Neural cell (in vitro differentiated cells): ENCODE measurements around the gene CPSF4L. TPM values are rescaled to one million over a fixed set of nuclear protein-coding genes. Genes with fewer than 3 reads are reported as not detected.

Source experiments
- H2AFZ ChIP-seq: fragments of 200-600, 300-800 bp; sonication (generic), shearing (Covaris generic); 2 replicates; pipeline ENCODE4 v1.6.0; 2014; ENCODE audit warnings: low read depth, mild to moderate bottlenecking, antibody characterized with exemption, low read length, moderate library complexity
- H3F3A ChIP-seq: fragments of 200-600 bp; shearing (Covaris generic); 2 replicates; pipeline ENCODE4 v1.6.1; 2016; ENCODE audit warnings: mild to moderate bottlenecking, moderate library complexity, mixed read lengths, antibody characterized with exemption, low read length; ENCODE audit not compliant: insufficient read depth, poor library complexity, severe bottlenecking
- H3K27ac ChIP-seq: fragments of 200-600, 300-800 bp; sonication (generic), shearing (Covaris generic); 2 replicates; pipeline ENCODE4 v1.5.1; 2014; ENCODE audit warnings: mild to moderate bottlenecking, low read length, moderate library complexity
- H3K27me3 ChIP-seq: fragments of 300-800, 200-600 bp; sonication (generic), shearing (Covaris generic); 2 replicates; pipeline ENCODE4 v1.6.0; 2014; ENCODE audit warnings: mild to moderate bottlenecking, low read depth, low read length, moderate library complexity; ENCODE audit not compliant: insufficient read depth
- H3K36me3 ChIP-seq: fragments of 300-800, 200-600 bp; sonication (generic), shearing (Covaris generic); 2 replicates; pipeline ENCODE4 v1.5.1; 2014; ENCODE audit warnings: mild to moderate bottlenecking, antibody characterized with exemption, low read length, moderate library complexity; ENCODE audit not compliant: insufficient read depth
- H3K4me2 ChIP-seq: fragments of 300-800, 200-600 bp; sonication (generic), shearing (Covaris generic); 2 replicates; pipeline ENCODE4 v1.6.0; 2014; ENCODE audit warnings: mild to moderate bottlenecking, low read length
- H3K4me3 ChIP-seq: fragments of 300-800, 200-600 bp; sonication (generic), shearing (Covaris generic); 2 replicates; pipeline ENCODE4 v1.5.1; 2014; ENCODE audit warnings: mild to moderate bottlenecking, low read length, moderate library complexity
- H3K79me2 ChIP-seq: fragments of 200-600 bp; shearing (Covaris generic); replicated peaks from 2 replicates; pipeline ENCODE4 v1.6.0; 2014; ENCODE audit warnings: mild to moderate bottlenecking, low read length, moderate library complexity; ENCODE audit not compliant: insufficient read depth
- H3K9ac ChIP-seq: fragments of 300-800, 200-600 bp; sonication (generic), shearing (Covaris generic); 2 replicates; pipeline ENCODE4 v1.6.1; 2016; ENCODE audit warnings: mild to moderate bottlenecking, low read length, mixed read lengths
- H3K9me2 ChIP-seq: fragments of 200-600 bp; shearing (Covaris generic); 2 replicates; pipeline ENCODE4 v1.6.1; 2016; ENCODE audit warnings: mild to moderate bottlenecking, low read length, mixed read lengths; ENCODE audit not compliant: insufficient read depth
- H3K9me3 ChIP-seq: fragments of 200-600, 300-800 bp; sonication (generic), shearing (Covaris generic); 2 replicates; pipeline ENCODE4 v1.6.1; 2016; ENCODE audit warnings: mild to moderate bottlenecking, mixed run types, low read length, moderate library complexity, mixed read lengths
- H4K20me1 ChIP-seq: fragments of 200-600 bp; shearing (Covaris generic); 2 replicates; pipeline ENCODE4 v1.6.1; 2016; ENCODE audit warnings: mild to moderate bottlenecking, mixed run types; ENCODE audit not compliant: insufficient read depth
- EP300 ChIP-seq: fragments of 450-650 bp; conservative IDR thresholded peaks from 2 replicates; pipeline ENCODE4 v1.6.1; 2014; ENCODE audit warnings: antibody characterized with exemption, mild to moderate bottlenecking, moderate library complexity; ENCODE audit not compliant: poor library complexity, severe bottlenecking
- EZH2 ChIP-seq: fragments of 200-600, 300-800 bp; shearing (Covaris generic), sonication (generic); IDR thresholded peaks from 2 replicates; pipeline ENCODE4 v1.6.1; 2014; ENCODE audit warnings: antibody characterized with exemption, low read length, borderline replicate concordance, mild to moderate bottlenecking; ENCODE audit not compliant: insufficient read depth, poor library complexity, severe bottlenecking
- MXI1 ChIP-seq: fragments of 450-650 bp; conservative IDR thresholded peaks from 2 replicates; pipeline ENCODE4 v1.6.1; 2014; ENCODE audit warnings: antibody characterized with exemption, mild to moderate bottlenecking; ENCODE audit not compliant: poor library complexity, severe bottlenecking
- POLR2AphosphoS5 ChIP-seq: IDR thresholded peaks from 2 replicates; pipeline ENCODE4 v1.6.1; 2012
- RAD21 ChIP-seq: fragments of 450-650 bp; conservative IDR thresholded peaks from 2 replicates; pipeline ENCODE4 v1.6.1; 2014; ENCODE audit warnings: antibody characterized with exemption, mild to moderate bottlenecking, moderate library complexity
- REST ChIP-seq: IDR thresholded peaks from 2 replicates; pipeline ENCODE4 v1.6.1; 2012; ENCODE audit warnings: borderline replicate concordance
- SMC3 ChIP-seq: fragments of 450-650 bp; conservative IDR thresholded peaks from 2 replicates; pipeline ENCODE4 v1.6.1; 2014; ENCODE audit warnings: antibody characterized with exemption, mild to moderate bottlenecking, moderate library complexity; ENCODE audit not compliant: poor library complexity
- TAF1 ChIP-seq: IDR thresholded peaks from 2 replicates; pipeline ENCODE4 v1.6.1; 2012; ENCODE audit warnings: low read depth
- polyA plus RNA-seq: library from polyadenylated mRNA; depleted of rRNA; stranded (reverse); fragments of >200 nt; gene quantifications from 2 replicates; pipeline ENCODE4 v1.2.3, GENCODE V29; 2014
- TF ChIP-seq, protein P1 (sequence below): fragments of 450-650 bp; IDR thresholded peaks from 2 replicates; pipeline ENCODE4 v1.5.1; 2014; ENCODE audit warnings: antibody characterized with exemption, mild to moderate bottlenecking, moderate library complexity; ENCODE audit not compliant: poor library complexity, severe bottlenecking

Gene CPSF4L
- polyA plus RNA-seq, 1 donor from 2014 or later, result not detected

DNA sequence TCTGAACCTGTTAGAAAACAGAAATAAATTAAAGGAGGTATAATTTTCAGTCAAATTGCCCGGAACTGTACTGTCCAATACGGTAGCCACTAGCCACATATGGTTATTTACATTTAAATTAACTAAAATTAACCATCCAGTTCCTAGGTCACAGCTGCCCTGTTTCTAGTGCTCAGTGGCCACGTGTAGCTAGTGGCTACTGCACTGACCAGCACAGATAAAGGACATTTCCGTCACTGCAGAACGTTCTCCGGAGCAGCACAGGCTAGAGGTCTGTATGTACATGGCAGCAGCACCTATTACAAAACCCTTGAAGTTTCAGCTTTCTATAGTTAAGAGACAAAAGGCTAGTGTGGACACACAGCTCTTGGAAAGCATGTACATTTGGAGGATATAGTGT is 33.7 kb downstream of the CPSF4L start:
- H4K20me1 ChIP-seq, result no peaks in the 10 kb centered on the region
- no peaks in the 10 kb centered on the region for H3K36me3 ChIP-seq
- H3K27me3 ChIP-seq, result no peaks in the 10 kb centered on the region
- H3K4me2 ChIP-seq, result no peak overlapping the region
- H3F3A ChIP-seq, result no peaks in the 10 kb centered on the region
- H3K9me3 ChIP-seq, result no peaks in the 10 kb centered on the region
- H3K9ac ChIP-seq, result no peak overlapping the region
- no peak overlapping the region for H2AFZ ChIP-seq
- H3K9me2 ChIP-seq, result no peaks in the 10 kb centered on the region
- TF ChIP-seq MXI1 (no peak), SMC3 (no peak), POLR2AphosphoS5 (no peak), REST (no peak), EZH2 (no peak), TAF1 (no peak), EP300 (no peak), RAD21 (no peak)
- TF ChIP-seq, protein P1, sequence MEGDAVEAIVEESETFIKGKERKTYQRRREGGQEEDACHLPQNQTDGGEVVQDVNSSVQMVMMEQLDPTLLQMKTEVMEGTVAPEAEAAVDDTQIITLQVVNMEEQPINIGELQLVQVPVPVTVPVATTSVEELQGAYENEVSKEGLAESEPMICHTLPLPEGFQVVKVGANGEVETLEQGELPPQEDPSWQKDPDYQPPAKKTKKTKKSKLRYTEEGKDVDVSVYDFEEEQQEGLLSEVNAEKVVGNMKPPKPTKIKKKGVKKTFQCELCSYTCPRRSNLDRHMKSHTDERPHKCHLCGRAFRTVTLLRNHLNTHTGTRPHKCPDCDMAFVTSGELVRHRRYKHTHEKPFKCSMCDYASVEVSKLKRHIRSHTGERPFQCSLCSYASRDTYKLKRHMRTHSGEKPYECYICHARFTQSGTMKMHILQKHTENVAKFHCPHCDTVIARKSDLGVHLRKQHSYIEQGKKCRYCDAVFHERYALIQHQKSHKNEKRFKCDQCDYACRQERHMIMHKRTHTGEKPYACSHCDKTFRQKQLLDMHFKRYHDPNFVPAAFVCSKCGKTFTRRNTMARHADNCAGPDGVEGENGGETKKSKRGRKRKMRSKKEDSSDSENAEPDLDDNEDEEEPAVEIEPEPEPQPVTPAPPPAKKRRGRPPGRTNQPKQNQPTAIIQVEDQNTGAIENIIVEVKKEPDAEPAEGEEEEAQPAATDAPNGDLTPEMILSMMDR, result no peak
- H3K79me2 ChIP-seq, result peaks cover 33% of the 10 kb centered on the region
- H3K27ac ChIP-seq, result no peak overlapping the region
- no peak overlapping the region for H3K4me3 ChIP-seq

GRCh38 chr17:73227379-73227778 is 34.3 kb downstream of the CPSF4L start:
- Histone ChIP-seq H2AFZ (no peak overlapping the region), H4K20me1 (no peaks in the 10 kb centered on the region), H3K9me3 (no peaks in the 10 kb centered on the region), H3K4me3 (no peak overlapping the region), H3K9ac (no peak overlapping the region), H3F3A (no peaks in the 10 kb centered on the region), H3K79me2 (peaks cover 33% of the 10 kb centered on the region), H3K4me2 (no peak overlapping the region), H3K36me3 (no peaks in the 10 kb centered on the region), H3K27ac (no peak overlapping the region), H3K27me3 (no peaks in the 10 kb centered on the region), H3K9me2 (no peaks in the 10 kb centered on the region)
- no peak for TF ChIP-seq POLR2AphosphoS5
- TF ChIP-seq EP300, result no peak
